Endodermal cell (in vitro differentiated cells): ENCODE results near the gene PTK7. TPM values are rescaled to one million over a fixed set of nuclear protein-coding genes. Genes with fewer than 3 reads are reported as not detected.

Source experiments
- DNase-seq: peaks from one replicate; pipeline ENCODE4 v3.0.0-alpha.2; 2017
- H3K27ac ChIP-seq: 2 replicates; pipeline ENCODE4 v1.5.1; 2013; ENCODE audit warnings: mild to moderate bottlenecking, low read depth, low read length, moderate library complexity
- H3K27me3 ChIP-seq: 2 replicates; pipeline ENCODE4 v1.6.1; 2013; ENCODE audit warnings: mild to moderate bottlenecking, low read length, moderate library complexity; ENCODE audit not compliant: insufficient read depth, control insufficient read depth, poor library complexity, severe bottlenecking
- H3K36me3 ChIP-seq: 2 replicates; pipeline ENCODE4 v1.7.0; 2013; ENCODE audit warnings: mild to moderate bottlenecking, low read length, moderate library complexity; ENCODE audit not compliant: control insufficient read depth, insufficient read depth
- H3K4me1 ChIP-seq: one replicate; pipeline ENCODE4 v1.7.0; 2013; ENCODE audit warnings: low read length; ENCODE audit not compliant: control insufficient read depth, insufficient read depth
- H3K4me3 ChIP-seq: 2 replicates; pipeline ENCODE4 v1.5.1; 2013; ENCODE audit warnings: mild to moderate bottlenecking, low read length, moderate library complexity
- H3K9ac ChIP-seq: 2 replicates; pipeline ENCODE4 v1.6.1; 2013; ENCODE audit warnings: mild to moderate bottlenecking, low read length, moderate library complexity; ENCODE audit not compliant: poor library complexity, severe bottlenecking; ENCODE audit errors: extremely low read depth
- H3K9me3 ChIP-seq: 2 replicates; pipeline ENCODE4 v1.6.1; 2013; ENCODE audit warnings: mild to moderate bottlenecking, low read length, moderate library complexity; ENCODE audit not compliant: control insufficient read depth
- H3K27ac Mint-ChIP-seq: 2 replicates; pipeline ENCODE4 v1.8.0; 2020; ENCODE audit warnings: mixed read lengths
- H3K27me3 Mint-ChIP-seq: 2 replicates; pipeline ENCODE4 v1.8.0; 2021; ENCODE audit warnings: mild to moderate bottlenecking, mixed read lengths; ENCODE audit not compliant: insufficient read depth
- H3K36me3 Mint-ChIP-seq: 2 replicates; pipeline ENCODE4 v1.8.0; 2020; ENCODE audit warnings: low read depth, mixed read lengths
- H3K4me1 Mint-ChIP-seq: 2 replicates; pipeline ENCODE4 v1.8.0; 2020; ENCODE audit warnings: mixed read lengths
- H3K4me3 Mint-ChIP-seq: 2 replicates; pipeline ENCODE4 v1.8.0; 2020; ENCODE audit warnings: mild to moderate bottlenecking, moderate library complexity, mixed read lengths
- H3K9me3 Mint-ChIP-seq: 2 replicates; pipeline ENCODE4 v1.8.0; 2020; ENCODE audit warnings: mild to moderate bottlenecking, mixed read lengths
- WGBS, 2 experiments: methylation state at CpG; one replicate each; pipeline versions ENCODE4 v1.1.5 to v1.1.7; 2013; ENCODE audit warnings: missing lambda C conversion rate in 2 of 2, mixed read lengths in 1 of 2; ENCODE audit not compliant: insufficient coverage in 1 of 2, insufficient read length in 1 of 2; 5-methylcytosine and 5-hydroxymethylcytosine counted together
- total RNA-seq, 2 donors: library from RNA; stranded (reverse); fragmentation: NEBNext Ultra II Directional in 1 of 2; extraction: Animal tissue kit (Norgen Biotek cat#: 25700) in 1 of 2; gene quantifications; 2 replicates in 1 of 2; 3 replicates in 1 of 2; pipeline ENCODE4 v1.2.1, GENCODE V29; 2021
- TF ChIP-seq, protein P1 (sequence below): fragments of 200-600 bp; sonication (generic); conservative IDR thresholded peaks from 2 replicates; pipeline ENCODE4 v1.5.0; 2021; ENCODE audit warnings: antibody characterized with exemption, mild to moderate bottlenecking

PTK7 gene
- total RNA-seq, 2 donors from 2014 or later = 167 to 183 TPM

GRCh38 chr6:43172104-43173007 is 96.2 kb downstream of the PTK7 start:
- DNase-seq = peak; percentile 80
- H3K4me1 Mint-ChIP-seq = peaks cover 30% of the 10 kb centered on the region

DNA sequence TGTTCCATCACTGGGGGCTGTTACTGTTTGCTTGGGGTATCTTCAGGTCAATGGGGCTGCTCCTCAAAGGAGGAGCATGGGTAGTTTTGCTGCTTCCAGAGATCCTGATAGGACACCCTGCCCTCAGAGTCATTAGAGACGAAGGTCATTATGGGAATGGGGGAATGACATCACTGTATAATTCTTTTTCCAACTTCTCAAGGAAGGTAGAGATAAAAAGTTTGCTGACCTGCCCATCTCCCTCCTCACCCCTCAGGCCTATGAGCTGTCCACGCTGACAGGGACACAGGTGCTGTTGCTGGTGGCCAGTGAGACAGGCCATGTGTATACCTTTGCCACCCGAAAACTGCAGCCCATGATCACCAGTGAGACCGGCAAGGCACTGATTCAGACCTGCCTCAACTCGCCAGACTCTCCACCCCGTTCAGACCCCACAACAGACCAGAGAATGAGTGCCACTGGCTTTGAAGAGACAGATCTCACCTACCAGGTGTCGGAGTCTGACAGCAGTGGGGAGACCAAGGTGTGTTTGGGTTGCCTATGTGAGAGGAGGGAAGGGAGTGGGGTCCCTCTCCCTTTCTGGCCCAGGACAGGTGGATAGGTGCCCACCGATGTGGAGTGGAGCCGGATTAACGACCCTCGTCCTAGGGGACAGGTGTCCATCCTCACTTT is 97.6 kb downstream of the PTK7 start:
- Mint-ChIP-seq H3K27ac (peak overlapping the region; percentile 91), H3K36me3 (peaks cover 35% of the 10 kb centered on the region), H3K27me3 (peaks cover 2% of the 10 kb centered on the region), H3K4me1 (peaks cover 30% of the 10 kb centered on the region), H3K4me3 (peak overlapping the region; percentile 94), H3K9me3 (no peaks in the 10 kb centered on the region)
- 30 to 48% methylated on average over 6 to 11 of the region's 11 CpGs for WGBS, 2 experiments
- peak overlapping the region; percentile 95 for H3K4me3 ChIP-seq
- H3K27ac ChIP-seq = peak overlapping the region; percentile 82
- H3K36me3 ChIP-seq = peaks cover 36% of the 10 kb centered on the region
- H3K9ac ChIP-seq = peak overlapping the region; percentile 16
- H3K9me3 ChIP-seq = no peaks in the 10 kb centered on the region
- TF ChIP-seq, protein P1, sequence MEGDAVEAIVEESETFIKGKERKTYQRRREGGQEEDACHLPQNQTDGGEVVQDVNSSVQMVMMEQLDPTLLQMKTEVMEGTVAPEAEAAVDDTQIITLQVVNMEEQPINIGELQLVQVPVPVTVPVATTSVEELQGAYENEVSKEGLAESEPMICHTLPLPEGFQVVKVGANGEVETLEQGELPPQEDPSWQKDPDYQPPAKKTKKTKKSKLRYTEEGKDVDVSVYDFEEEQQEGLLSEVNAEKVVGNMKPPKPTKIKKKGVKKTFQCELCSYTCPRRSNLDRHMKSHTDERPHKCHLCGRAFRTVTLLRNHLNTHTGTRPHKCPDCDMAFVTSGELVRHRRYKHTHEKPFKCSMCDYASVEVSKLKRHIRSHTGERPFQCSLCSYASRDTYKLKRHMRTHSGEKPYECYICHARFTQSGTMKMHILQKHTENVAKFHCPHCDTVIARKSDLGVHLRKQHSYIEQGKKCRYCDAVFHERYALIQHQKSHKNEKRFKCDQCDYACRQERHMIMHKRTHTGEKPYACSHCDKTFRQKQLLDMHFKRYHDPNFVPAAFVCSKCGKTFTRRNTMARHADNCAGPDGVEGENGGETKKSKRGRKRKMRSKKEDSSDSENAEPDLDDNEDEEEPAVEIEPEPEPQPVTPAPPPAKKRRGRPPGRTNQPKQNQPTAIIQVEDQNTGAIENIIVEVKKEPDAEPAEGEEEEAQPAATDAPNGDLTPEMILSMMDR = no peak
- DNase-seq = no peak
- H3K27me3 ChIP-seq = no peaks in the 10 kb centered on the region
- peaks cover 14% of the 10 kb centered on the region for H3K4me1 ChIP-seq

More at GRCh38 chr6:43172104-43173007, 96.2 kb downstream of the PTK7 start:
- H3K27ac ChIP-seq = peak overlapping the region; percentile 45
- H3K9ac ChIP-seq = peak overlapping the region; percentile 71
- peaks cover 2% of the 10 kb centered on the region for H3K27me3 Mint-ChIP-seq
- TF ChIP-seq, protein P1 = no peak
- H3K9me3 Mint-ChIP-seq = no peaks in the 10 kb centered on the region
- H3K4me3 Mint-ChIP-seq = peak overlapping the region; percentile 94
- H3K4me1 ChIP-seq = peaks cover 14% of the 10 kb centered on the region
- H3K27me3 ChIP-seq = no peaks in the 10 kb centered on the region
- H3K4me3 ChIP-seq = peak overlapping the region; percentile 95
- H3K27ac Mint-ChIP-seq = peak overlapping the region; percentile 91
- no peaks in the 10 kb centered on the region for H3K9me3 ChIP-seq
- H3K36me3 ChIP-seq = peaks cover 26% of the 10 kb centered on the region
- H3K36me3 Mint-ChIP-seq = peaks cover 25% of the 10 kb centered on the region
- WGBS, 2 experiments = 2% methylated on average over 33 to 46 of the region's 46 CpGs

GRCh38 chr6:43174263-43175112 is 98.4 kb downstream of the PTK7 start:
- Mint-ChIP-seq H3K4me3 (peak overlapping the region; percentile 94), H3K9me3 (no peaks in the 10 kb centered on the region), H3K27me3 (peaks cover 2% of the 10 kb centered on the region), H3K27ac (peak overlapping the region; percentile 91), H3K4me1 (peaks cover 30% of the 10 kb centered on the region), H3K36me3 (peaks cover 42% of the 10 kb centered on the region)
- H3K4me3 ChIP-seq = peak overlapping the region; percentile 95
- peak overlapping the region; percentile 43 for H3K9ac ChIP-seq
- H3K27me3 ChIP-seq = no peaks in the 10 kb centered on the region
- peaks cover 40% of the 10 kb centered on the region for H3K36me3 ChIP-seq
- DNase-seq = peak; percentile 99
- TF ChIP-seq, protein P1 = peak; percentile 46
- H3K4me1 ChIP-seq = peaks cover 14% of the 10 kb centered on the region
- 0 to 2% methylated on average over 7 to 32 of the region's 32 CpGs for WGBS, 2 experiments
- peak overlapping the region; percentile 82 for H3K27ac ChIP-seq
- H3K9me3 ChIP-seq = no peaks in the 10 kb centered on the region
